AG09319 (cell line): Measurements from ENCODE around the gene TRIM58.

ENCODE experiments used
- DNase-seq: peaks from one replicate; pipeline ENCODE4 v3.0.0-alpha.2; 2010; ENCODE audit warnings: low read depth; ENCODE audit errors: extremely low read depth
- CTCF ChIP-seq: IDR thresholded peaks from 2 replicates; pipeline ENCODE4 v1.5.1; 2011; ENCODE audit warnings: low read depth, mild to moderate bottlenecking, inconsistent platforms, low read length, moderate library complexity

TRIM58 gene

GRCh38 chr1:247906504-247907047 lies 49.6 kb downstream of the TRIM58 start:
- TF ChIP-seq CTCF = no peak
- DNase-seq = no peak

GRCh38 chr1:247908766-247909165 lies 51.8 kb downstream of the TRIM58 start:
- no peak for DNase-seq

GRCh38 chr1:247913786-247914185 lies 56.8 kb downstream of the TRIM58 start:
- TF ChIP-seq CTCF = no peak
- no peak for DNase-seq

More at GRCh38 chr1:247908766-247909165, 51.8 kb downstream of the TRIM58 start:
- TF ChIP-seq CTCF = no peak

- TF ChIP-seq CTCF = no peak
Measured at GRCh38 chr1:247914941-247915662, 58.1 kb downstream of the TRIM58 start.

GRCh38 chr1:247919952-247920351 lies 63.0 kb downstream of the TRIM58 start, which contains the start of gene OR2T8:
TSS of gene OR2T8 (plus strand) at chr1:247920252. CDS start at chr1:247921018, 766 bp downstream.
- TF ChIP-seq CTCF = no peak
- DNase-seq = no peak

More at GRCh38 chr1:247914941-247915662, 58.1 kb downstream of the TRIM58 start:
- no peak for DNase-seq

DNA sequence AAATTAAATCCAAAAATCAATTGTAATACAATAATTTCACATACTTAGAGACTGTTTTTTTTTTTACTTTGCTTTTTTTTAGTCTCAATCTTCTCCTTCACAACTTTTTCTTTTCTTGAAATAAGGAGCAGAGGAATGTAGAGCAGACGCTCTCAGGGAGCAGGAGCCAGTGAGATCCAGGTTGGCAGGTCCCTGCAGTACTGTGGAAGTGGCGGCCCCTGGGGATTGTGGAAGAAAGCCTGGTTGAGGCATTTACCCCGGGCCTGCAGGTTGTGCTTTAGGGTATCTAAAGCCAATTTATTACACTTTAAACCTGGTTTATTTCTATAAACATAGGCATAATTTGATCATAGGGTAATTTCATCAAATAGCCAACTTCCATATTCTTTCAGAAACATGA lies 67.0 kb downstream of the TRIM58 start:
- DNase-seq = no peak

More for the DNA sequence above, 67.0 kb downstream of the TRIM58 start:
- no peak for TF ChIP-seq CTCF
